HepG2 (cell line): ENCODE data around the gene DMXL1. TPM values are rescaled to one million over a fixed set of nuclear protein-coding genes. Genes with fewer than 3 reads are reported as not detected.

Experiments used
- ATAC-seq: fragments of 200-7000 bp; cut with Tn5 transposase; 3 replicates; pipeline ENCODE4 v1.9.1; 2020; ENCODE audit warnings: mild to moderate bottlenecking, moderate library complexity
- BruUV-seq: library from RNA; stranded (reverse); fragments of 400-500 nt; replicated peaks from 2 replicates; lab custom pipeline; 2021; lab: Mats Ljungman, UMichigan
- CTCF ChIA-PET: fragments of 300-600 bp; formaldehyde crosslinking; extraction: SDS; loops from one replicate; lab custom pipeline; 2021; ENCODE audit warnings: low total read pairs, inconsistent platforms, low intra/inter-chr PET ratio; lab: Yijun Ruan, JAX
- POLR2A ChIA-PET: fragments of 350-600 bp; sonication (Branson Sonifier 250); formaldehyde crosslinking; loops from one replicate; lab custom pipeline; 2020; ENCODE audit warnings: antibody characterized with exemption, inconsistent platforms; lab: Yijun Ruan, JAX
- DNase-seq: peaks from one replicate; pipeline ENCODE4 v3.0.0-alpha.2; 2015; ENCODE audit warnings: low spot score
- FAIRE-seq: peaks from 3 replicates; lab custom pipeline; 2011; peaks lifted over from hg19 to GRCh38; lab: Jason Lieb, UNC
- H2AFZ ChIP-seq: one replicate; pipeline ENCODE4 v1.6.1; 2011; ENCODE audit warnings: low read length, inconsistent platforms
- H3K27ac ChIP-seq: fragments of 300-600 bp; 3 replicates; pipeline ENCODE4 v1.8.0; 2011; ENCODE audit warnings: mixed run types, mild to moderate bottlenecking, mixed read lengths, low read length, inconsistent platforms; ENCODE audit not compliant: insufficient read depth; ENCODE audit errors: extremely low read length
- H3K27me3 ChIP-seq, 2 experiments: fragments of 200-600 bp in 1 of 2; 2 replicates in 1 of 2; 3 replicates in 1 of 2; pipeline versions ENCODE4 v1.6.0 to v1.8.0; 2011; ENCODE audit warnings: low read length in 2 of 2, mild to moderate bottlenecking in 2 of 2, moderate library complexity in 2 of 2, inconsistent platforms in 1 of 2; ENCODE audit not compliant: insufficient read depth in 2 of 2, control insufficient read depth in 1 of 2
- H3K36me3 ChIP-seq, 2 experiments: fragments of 200-600 bp in 1 of 2; replicated peaks in 1 of 2; 2 replicates in 1 of 2; 3 replicates in 1 of 2; pipeline versions ENCODE4 v1.5.1 to v1.8.0; 2011; ENCODE audit warnings: low read length in 2 of 2, inconsistent platforms in 1 of 2; ENCODE audit not compliant: insufficient read depth in 2 of 2, control insufficient read depth in 1 of 2
- H3K4me1 ChIP-seq: 2 replicates; pipeline ENCODE4 v1.5.1; 2012; ENCODE audit warnings: low read length, inconsistent platforms; ENCODE audit not compliant: insufficient read depth
- H3K4me2 ChIP-seq: 2 replicates; pipeline ENCODE4 v1.6.0; 2011; ENCODE audit warnings: low read depth, low read length, inconsistent platforms
- H3K4me3 ChIP-seq, 3 experiments: fragments of 200-600 bp in 1 of 3; sonication (generic), shearing (Covaris generic) in 1 of 3; replicated peaks in 1 of 3; 2 replicates each; pipeline ENCODE4 v1.5.1; 2011 to 2016; ENCODE audit warnings: low read length in 3 of 3, inconsistent platforms in 2 of 3, low read depth in 2 of 3, mild to moderate bottlenecking in 2 of 3, control low read depth in 1 of 3, mixed read lengths in 1 of 3; ENCODE audit not compliant: insufficient read depth in 1 of 3
- H3K79me2 ChIP-seq: one replicate; pipeline ENCODE4 v1.6.1; 2011; ENCODE audit warnings: low read length, inconsistent platforms; ENCODE audit not compliant: insufficient read depth
- H3K9ac ChIP-seq: 2 replicates; pipeline ENCODE4 v1.6.0; 2011; ENCODE audit warnings: mild to moderate bottlenecking, low read depth, low read length, inconsistent platforms; ENCODE audit not compliant: insufficient read depth
- H3K9me3 ChIP-seq: 2 replicates; pipeline ENCODE4 v1.5.1; 2012; ENCODE audit warnings: mild to moderate bottlenecking, low read length
- H4K20me1 ChIP-seq: 2 replicates; pipeline ENCODE4 v1.6.0; 2011; ENCODE audit warnings: inconsistent platforms, mild to moderate bottlenecking, low read length, moderate library complexity; ENCODE audit not compliant: insufficient read depth
- GATAD2A ChIP-seq: IDR thresholded peaks from 2 replicates; pipeline ENCODE4 v1.6.1; 2016
- KAT7 ChIP-seq: IDR thresholded peaks from 2 replicates; pipeline ENCODE4 v1.6.1; 2018; ENCODE audit warnings: borderline replicate concordance, missing compliant biosample characterization
- KLF6 ChIP-seq: IDR thresholded peaks from 2 replicates; pipeline ENCODE4 v1.8.0; 2016; ENCODE audit warnings: missing biosample characterization, missing genetic modification reagents
- MEF2D ChIP-seq: sonication (generic); formaldehyde crosslinking; IDR thresholded peaks from 2 replicates; pipeline ENCODE4 v1.5.1; 2020; ENCODE audit warnings: mild to moderate bottlenecking, missing genetic modification reagents
- SNAPC5 ChIP-seq: sonication (generic); formaldehyde crosslinking; IDR thresholded peaks from 2 replicates; pipeline ENCODE4 v1.8.1; 2023; ENCODE audit warnings: mild to moderate bottlenecking, missing genetic modification reagents, borderline replicate concordance
- STAG1 ChIP-seq: sonication (generic); formaldehyde crosslinking; IDR thresholded peaks from 2 replicates; pipeline ENCODE4 v1.4.0; 2020; ENCODE audit warnings: missing genetic modification reagents
- TCF12 ChIP-seq, 2 experiments: fragments of 450-650 bp in 1 of 2; sonication (generic) in 1 of 2; formaldehyde crosslinking in 1 of 2; IDR thresholded peaks; 2 replicates each; pipeline versions ENCODE4 v1.6.1 to v1.8.0; 2017 to 2022; ENCODE audit warnings: antibody characterized with exemption in 1 of 2, mild to moderate bottlenecking in 1 of 2, missing genetic modification reagents in 1 of 2, moderate library complexity in 1 of 2
- ZMYM2 ChIP-seq: sonication (generic); formaldehyde crosslinking; IDR thresholded peaks from 2 replicates; pipeline ENCODE4 v1.8.0; 2022; ENCODE audit warnings: mild to moderate bottlenecking, missing genetic modification reagents
- ZNF274 ChIP-seq: sonication (generic); formaldehyde crosslinking; IDR thresholded peaks from 2 replicates; pipeline ENCODE4 v1.5.1; 2020; ENCODE audit warnings: mild to moderate bottlenecking, missing genetic modification reagents
- ZNF446 ChIP-seq: sonication (generic); formaldehyde crosslinking; IDR thresholded peaks from 2 replicates; pipeline ENCODE4 v1.5.0; 2020; ENCODE audit warnings: mild to moderate bottlenecking, missing genetic modification reagents
- ZNF510 ChIP-seq: sonication (generic); formaldehyde crosslinking; IDR thresholded peaks from 2 replicates; pipeline ENCODE4 v1.4.0; 2020; ENCODE audit warnings: low read depth, mild to moderate bottlenecking, missing genetic modification reagents
- ZNF567 ChIP-seq: sonication (generic); formaldehyde crosslinking; IDR thresholded peaks from 2 replicates; pipeline ENCODE4 v1.8.1; 2023; ENCODE audit warnings: mild to moderate bottlenecking, missing genetic modification reagents, borderline replicate concordance
- ZNF687 ChIP-seq: sonication (generic); formaldehyde crosslinking; IDR thresholded peaks from 2 replicates; pipeline ENCODE4 v1.5.1; 2020; ENCODE audit warnings: mild to moderate bottlenecking, missing genetic modification reagents, moderate library complexity
- ZNF703 ChIP-seq: sonication (generic); formaldehyde crosslinking; IDR thresholded peaks from 2 replicates; pipeline ENCODE4 v1.5.1; 2020; ENCODE audit warnings: missing genetic modification reagents, mild to moderate bottlenecking, moderate library complexity, borderline replicate concordance
- ZNF781 ChIP-seq: sonication (generic); formaldehyde crosslinking; IDR thresholded peaks from 2 replicates; pipeline ENCODE4 v1.5.1; 2020; ENCODE audit warnings: borderline replicate concordance, mild to moderate bottlenecking, missing genetic modification reagents; ENCODE audit errors: not compliant biosample characterization
- ZNF788 ChIP-seq: sonication (generic); formaldehyde crosslinking; IDR thresholded peaks from 2 replicates; pipeline ENCODE4 v1.5.0; 2020; ENCODE audit warnings: mild to moderate bottlenecking, missing genetic modification reagents, borderline replicate concordance
- ZNF839 ChIP-seq: sonication (generic); formaldehyde crosslinking; IDR thresholded peaks from 2 replicates; pipeline ENCODE4 v1.4.0; 2020; ENCODE audit warnings: missing genetic modification reagents, mild to moderate bottlenecking, borderline replicate concordance
- whole genome bisulfite sequencing: methylation state at CpG from one replicate; pipeline ENCODE4 v1.1.6; 2017; ENCODE audit warnings: low lambda C conversion rate; 5-methylcytosine and 5-hydroxymethylcytosine counted together
- in situ Hi-C: cut with HindIII; loops from 2 replicates; pipeline ENCODE4 v1.10.0; 2017; ENCODE audit warnings: low pct_unique_long_range_greater_than_20kb; ENCODE audit not compliant: extremely low pct_ligation_motif_present
- intact Hi-C: fragments of 100-400 bp; cut with micrococcal nuclease; formaldehyde crosslinking; loops from one replicate; pipeline ENCODE4 v1.10.0; 2022; ENCODE audit not compliant: unreplicated experiment
- polyA plus RNA-seq, 8 experiments: library from polyadenylated mRNA; depleted of rRNA in 3 of 8; stranded (reverse) in 7 of 8; unstranded in 1 of 8; fragments of >200 nt; fragmentation: Illumina TruSeq in 4 of 8; extraction: Trizol in 4 of 8; gene quantifications; 2 replicates each; pipeline versions ENCODE4 v1.2.1 to v1.2.3, GENCODE V29; 2011 to 2016; ENCODE audit warnings: low read depth in 4 of 8, missing spikeins in 1 of 8, mixed read lengths in 1 of 8; ENCODE audit not compliant: insufficient read depth in 1 of 8
- total RNA-seq, 5 experiments: library from RNA; depleted of rRNA; stranded (reverse); fragments of >200 nt; fragmentation: Illumina TruSeq; extraction: Trizol; gene quantifications; 2 replicates each; pipeline ENCODE4 v1.2.3, GENCODE V29; 2016; ENCODE audit warnings: low read depth in 1 of 5
- TF ChIP-seq, protein P1 (sequence below): sonication (generic); formaldehyde crosslinking; IDR thresholded peaks from 2 replicates; pipeline ENCODE4 v1.4.0; 2020; ENCODE audit warnings: missing genetic modification reagents

Gene DMXL1
- total and polyA plus RNA-seq, 2 of the 13 experiments (the other 11 are each of a cell fraction or from before 2014, with no cell fraction given) = 6.9 to 18.6 TPM

GRCh38 chr5:119071561-119071995 is 691 bp downstream of the DMXL1 start:
- Histone ChIP-seq H3K4me1 (peaks cover 37% of the 10 kb centered on the region), H3K4me3 (peak overlapping the region; percentile 91 to 93 (median 92)), H3K9ac (peak overlapping the region; percentile 92), H3K27me3 (no peaks in the 10 kb centered on the region; a peak in 1 of 5 replicates), H3K4me2 (peak overlapping the region; percentile 62), H3K27ac (peak overlapping the region; percentile 93), H3K9me3 (no peaks in the 10 kb centered on the region), H3K79me2 (peaks cover 43% of the 10 kb centered on the region), H2AFZ (no peak overlapping the region), H4K20me1 (no peaks in the 10 kb centered on the region), H3K36me3 (no peaks in the 10 kb centered on the region)
- no peak; the same call in 2 of the 3 replicates for ATAC-seq
- ChIA-PET POLR2A (interaction anchor here (1.5 to 2.1 kb wide), 6 partner anchors 8 to 232 kb away, joined by 5 to 22 read pairs (median 10); partner anchors contain the start of gene DTWD2), CTCF (no interaction called here)
- under 1% methylated on average over 19 of the region's 22 CpGs for WGBS
- DNase-seq = no peak
- no peak for FAIRE-seq
- no TSS peak for BruUV-seq
- intact Hi-C loops (loop anchor here (2.0 to 5.0 kb wide), 3 partner anchors 83 to 341 kb away; partner anchors contain the start of gene DTWD2), in situ Hi-C loops (no loop called here)
- TF ChIP-seq KLF6 (CRISPR knock-in tag) (0 out of 2 replicates have a peak, but pooled peaks have one; percentile 3), GATAD2A (CRISPR knock-in tag) (no peak), ZNF781 (CRISPR knock-in tag) (no peak), SNAPC5 (CRISPR knock-in tag) (no peak), ZNF703 (CRISPR knock-in tag) (0 out of 2 replicates have a peak, but pooled peaks have one; percentile 10), MEF2D (CRISPR knock-in tag) (no peak), ZNF510 (CRISPR knock-in tag) (no peak), TCF12 (IDR thresholded peaks at IDR 0.05) (no peak), TCF12 (CRISPR knock-in tag; IDR thresholded peaks at IDR 0.05) (0 out of 2 replicates have a peak, but pooled peaks have one; percentile 7), STAG1 (CRISPR knock-in tag) (0 out of 2 replicates have a peak, but pooled peaks have one; percentile 4), KAT7 (CRISPR knock-in tag) (0 out of 2 replicates have a peak, but pooled peaks have one; percentile 21), ZNF274 (CRISPR knock-in tag) (no peak), ZNF446 (CRISPR knock-in tag) (0 out of 2 replicates have a peak, but pooled peaks have one; percentile 14), ZNF839 (CRISPR knock-in tag) (no peak), ZNF687 (peak; percentile 47), ZNF788 (no peak), ZMYM2 (CRISPR knock-in tag) (0 out of 2 replicates have a peak, but pooled peaks have one; percentile 11), ZNF567 (no peak)
- TF ChIP-seq, protein P1, sequence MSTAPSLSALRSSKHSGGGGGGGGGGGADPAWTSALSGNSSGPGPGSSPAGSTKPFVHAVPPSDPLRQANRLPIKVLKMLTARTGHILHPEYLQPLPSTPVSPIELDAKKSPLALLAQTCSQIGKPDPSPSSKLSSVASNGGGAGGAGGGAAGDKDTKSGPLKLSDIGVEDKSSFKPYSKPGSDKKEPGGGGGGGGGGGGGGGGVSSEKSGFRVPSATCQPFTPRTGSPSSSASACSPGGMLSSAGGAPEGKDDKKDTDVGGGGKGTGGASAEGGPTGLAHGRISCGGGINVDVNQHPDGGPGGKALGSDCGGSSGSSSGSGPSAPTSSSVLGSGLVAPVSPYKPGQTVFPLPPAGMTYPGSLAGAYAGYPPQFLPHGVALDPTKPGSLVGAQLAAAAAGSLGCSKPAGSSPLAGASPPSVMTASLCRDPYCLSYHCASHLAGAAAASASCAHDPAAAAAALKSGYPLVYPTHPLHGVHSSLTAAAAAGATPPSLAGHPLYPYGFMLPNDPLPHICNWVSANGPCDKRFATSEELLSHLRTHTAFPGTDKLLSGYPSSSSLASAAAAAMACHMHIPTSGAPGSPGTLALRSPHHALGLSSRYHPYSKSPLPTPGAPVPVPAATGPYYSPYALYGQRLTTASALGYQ (CRISPR knock-in tag) = 0 out of 2 replicates have a peak, but pooled peaks have one; percentile 4
